Psoas muscle (tissue), 8 donors: ENCODE data around the gene COL4A1. TPM values are rescaled to one million over a fixed set of nuclear protein-coding genes. Genes with fewer than 3 reads are reported as not detected.

ENCODE experiments used
- ATAC-seq, 4 donors: fragments of 200-7000 bp; cut with Tn5 transposase; one replicate each; pipeline ENCODE4 v1.9.1; 2020; ENCODE audit warnings: moderate library complexity in 3 of 4, mild to moderate bottlenecking in 2 of 4
- DNase-seq, 2 donors: peaks; one replicate each; pipeline ENCODE4 v3.0.0-alpha.2; 2020
- H3K27ac ChIP-seq: fragments of 200-600 bp; one replicate; pipeline ENCODE4 v1.8.0; 2022
- H3K27me3 ChIP-seq, 3 donors: fragments of 200-600 bp in 1 of 3; one replicate each; pipeline versions ENCODE4 v1.6.1 to v1.8.0; 2013 to 2022; ENCODE audit warnings: low read length in 2 of 3, mild to moderate bottlenecking in 2 of 3, moderate library complexity in 1 of 3; ENCODE audit not compliant: insufficient read depth in 3 of 3
- H3K36me3 ChIP-seq, 2 donors: fragments of 200-600 bp in 1 of 2; one replicate each; pipeline versions ENCODE4 v1.6.1 to v1.8.0; 2013 to 2022; ENCODE audit warnings: low read depth in 1 of 2, mild to moderate bottlenecking in 1 of 2, moderate library complexity in 1 of 2; ENCODE audit not compliant: insufficient read depth in 1 of 2
- H3K4me1 ChIP-seq: fragments of 200-600 bp; one replicate; pipeline ENCODE4 v1.8.0; 2022
- H3K4me3 ChIP-seq: fragments of 200-600 bp; one replicate; pipeline ENCODE4 v1.8.0; 2022; ENCODE audit warnings: mild to moderate bottlenecking
- H3K9me3 ChIP-seq: fragments of 200-600 bp; one replicate; pipeline ENCODE4 v1.8.0; 2022
- WGBS, 3 donors: extraction: QIAGEN DNeasy Blood & Tissue Kit; methylation state at CpG; one replicate each; pipeline versions ENCODE4 v1.1.6 to v1.1.7; 2013; 5-methylcytosine and 5-hydroxymethylcytosine counted together
- intact Hi-C, 2 donors: fragments of 100-400 bp; cut with DNase I; formaldehyde crosslinking; loops; one replicate each; pipeline versions ENCODE4 v1.11.0 to v1.14.2; 2022
- polyA plus RNA-seq, 3 donors: library from polyadenylated mRNA; stranded (reverse); fragments of 200-250 nt; gene quantifications; one replicate each; pipeline ENCODE4 v1.2.3, GENCODE V29; 2013
- total RNA-seq, 4 donors: library from RNA; stranded (reverse); fragmentation: NEBNext Ultra II Directional in 2 of 4; extraction: Animal tissue kit (Norgen Biotek cat#: 25700) in 2 of 4; gene quantifications; one replicate each; pipeline versions ENCODE4 v1.2.1 to v1.2.4, GENCODE V29; 2021 to 2023
- TF ChIP-seq, protein P1 (sequence below): fragments of 200-600 bp; IDR thresholded peaks from one replicate; pipeline ENCODE4 v1.8.0; 2022; ENCODE audit warnings: antibody characterized with exemption
- donor health status: healthy with polysubstance abuse.
- donor health status: DM: no; HTN: no; CAD: no; lungs with moderate emphysema.
- donor health status: Bipolar disorder and iron deficiency.
- donor health status: healthy.
- donor health status: DM: yes; HTN: yes; CAD: no.
- donor health status: DM: no; HTN: no; CAD: no.
- donor health status: DM: no; HTN: no; CAD: no.
- donor health status: DM: yes; HTN: yes; CAD: no.

COL4A1 gene
- total and polyA plus RNA-seq, 7 donors, result 39.0 to 127 (median 97.0) TPM

DNA sequence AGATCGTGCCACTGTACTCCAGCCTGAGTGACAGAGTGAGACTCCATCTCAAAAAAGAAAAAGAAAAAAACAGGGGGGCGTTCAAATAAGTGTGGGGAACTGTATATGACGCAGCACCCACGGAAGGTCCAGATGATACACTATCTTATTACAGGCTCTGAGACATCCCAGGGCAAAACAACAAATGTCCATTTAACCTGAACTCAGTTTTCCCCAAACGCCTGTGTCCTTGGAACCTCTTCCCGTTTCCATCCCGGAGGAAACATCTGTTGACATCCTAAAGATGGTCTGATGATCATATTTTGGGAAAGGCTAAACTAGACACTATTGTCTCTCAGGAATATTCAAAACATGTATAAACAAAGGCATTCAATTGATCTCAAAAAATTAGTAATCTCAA, 72.4 kb downstream of the COL4A1 start:
- Histone ChIP-seq H3K36me3 (no peaks in the 10 kb centered on the region), H3K9me3 (no peaks in the 10 kb centered on the region), H3K27ac (peak overlapping the region; percentile 75), H3K27me3 (peaks cover 0 to 35% (median 0%) of the 10 kb centered on the region in 3 donors), H3K4me1 (peaks cover 23% of the 10 kb centered on the region), H3K4me3 (no peak overlapping the region)
- TF ChIP-seq, protein P1, sequence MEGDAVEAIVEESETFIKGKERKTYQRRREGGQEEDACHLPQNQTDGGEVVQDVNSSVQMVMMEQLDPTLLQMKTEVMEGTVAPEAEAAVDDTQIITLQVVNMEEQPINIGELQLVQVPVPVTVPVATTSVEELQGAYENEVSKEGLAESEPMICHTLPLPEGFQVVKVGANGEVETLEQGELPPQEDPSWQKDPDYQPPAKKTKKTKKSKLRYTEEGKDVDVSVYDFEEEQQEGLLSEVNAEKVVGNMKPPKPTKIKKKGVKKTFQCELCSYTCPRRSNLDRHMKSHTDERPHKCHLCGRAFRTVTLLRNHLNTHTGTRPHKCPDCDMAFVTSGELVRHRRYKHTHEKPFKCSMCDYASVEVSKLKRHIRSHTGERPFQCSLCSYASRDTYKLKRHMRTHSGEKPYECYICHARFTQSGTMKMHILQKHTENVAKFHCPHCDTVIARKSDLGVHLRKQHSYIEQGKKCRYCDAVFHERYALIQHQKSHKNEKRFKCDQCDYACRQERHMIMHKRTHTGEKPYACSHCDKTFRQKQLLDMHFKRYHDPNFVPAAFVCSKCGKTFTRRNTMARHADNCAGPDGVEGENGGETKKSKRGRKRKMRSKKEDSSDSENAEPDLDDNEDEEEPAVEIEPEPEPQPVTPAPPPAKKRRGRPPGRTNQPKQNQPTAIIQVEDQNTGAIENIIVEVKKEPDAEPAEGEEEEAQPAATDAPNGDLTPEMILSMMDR, result no peak
- intact Hi-C loops, result no loop called here
- ATAC-seq, result no peak
- DNase-seq, result no peak
- WGBS, 3 donors, result 63 to 68% (median 64%) methylated on average over 7 of the region's 7 CpGs

DNA sequence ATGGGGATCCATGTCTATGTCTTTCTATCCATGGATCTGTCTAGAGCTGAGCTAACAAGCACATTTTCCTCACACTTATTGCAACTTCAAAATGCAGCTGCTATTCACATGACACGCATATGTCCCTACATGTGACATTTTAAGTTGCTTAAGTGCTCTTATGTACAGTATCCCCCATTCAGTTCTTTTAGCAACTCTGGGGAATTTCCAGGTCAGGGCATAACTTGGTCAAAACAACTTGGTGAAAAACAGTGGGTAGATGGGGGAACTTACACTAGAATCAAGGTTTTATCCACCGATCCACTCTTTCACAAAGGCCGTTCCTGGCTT, 73.0 kb downstream of the COL4A1 start:
- peaks cover 22% of the 10 kb centered on the region for H3K4me1 ChIP-seq
- H3K36me3 ChIP-seq, result no peaks in the 10 kb centered on the region
- H3K4me3 ChIP-seq, result no peak overlapping the region
- peaks cover 0 to 35% (median 0%) of the 10 kb centered on the region in 3 donors for H3K27me3 ChIP-seq
- ATAC-seq (no peak), DNase-seq (no peak)
- WGBS, 3 donors, result 41 to 47% (median 44%) methylated on average over 3 of the region's 3 CpGs
- H3K9me3 ChIP-seq, result no peaks in the 10 kb centered on the region
- intact Hi-C loops, result no loop called here
- TF ChIP-seq, protein P1, result no peak
- H3K27ac ChIP-seq, result peak overlapping the region; percentile 75

DNA sequence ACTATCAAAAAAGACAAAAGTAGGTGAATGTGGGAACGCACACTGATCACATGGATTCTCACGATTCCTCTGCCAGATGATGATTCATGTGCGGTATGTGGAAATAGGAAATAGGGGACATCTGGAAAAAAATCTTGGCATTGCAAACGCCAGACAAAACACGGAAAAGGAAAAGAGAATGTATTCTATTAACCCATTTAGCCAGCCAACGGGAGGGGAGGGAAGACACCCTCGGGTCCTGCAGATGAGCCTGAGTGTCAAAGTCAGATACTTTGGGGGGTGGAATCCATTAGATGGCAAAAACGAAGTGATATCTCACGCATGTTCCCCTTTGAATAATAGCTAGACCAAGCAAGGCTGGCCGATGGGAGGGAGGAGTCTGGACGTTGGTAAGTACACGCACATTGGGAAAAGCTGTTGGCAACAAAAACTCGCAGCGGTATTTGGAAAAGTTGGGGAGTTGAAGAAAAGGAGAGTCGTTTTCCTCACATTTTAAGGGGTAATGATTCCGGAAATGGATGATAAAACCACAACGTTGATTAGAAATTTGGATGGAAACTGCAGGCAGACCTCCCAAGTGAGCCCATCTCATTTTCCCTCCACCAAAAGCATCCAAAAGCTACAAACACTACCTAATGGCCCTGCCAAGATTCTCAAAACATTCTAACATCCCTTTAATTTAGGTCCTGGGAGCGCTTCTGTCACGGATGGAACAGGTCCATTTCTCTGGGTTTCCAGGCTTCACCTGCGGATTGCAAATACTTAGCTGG, 73.6 kb downstream of the COL4A1 start:
- peak; percentile 26 to 67 (median 42) for ATAC-seq
- DNase-seq, result peak; percentile 63 to 74
- Histone ChIP-seq H3K27ac (peak overlapping the region; percentile 75), H3K4me3 (peak overlapping the region; percentile 38), H3K36me3 (no peaks in the 10 kb centered on the region), H3K4me1 (peaks cover 23% of the 10 kb centered on the region), H3K9me3 (no peaks in the 10 kb centered on the region), H3K27me3 (peaks cover 0 to 35% (median 0%) of the 10 kb centered on the region in 3 donors)
- WGBS, 3 donors, result 10 to 21% (median 16%) methylated on average over 20 of the region's 20 CpGs
- TF ChIP-seq, protein P1, result no peak
- intact Hi-C loops, result no loop called here

DNA sequence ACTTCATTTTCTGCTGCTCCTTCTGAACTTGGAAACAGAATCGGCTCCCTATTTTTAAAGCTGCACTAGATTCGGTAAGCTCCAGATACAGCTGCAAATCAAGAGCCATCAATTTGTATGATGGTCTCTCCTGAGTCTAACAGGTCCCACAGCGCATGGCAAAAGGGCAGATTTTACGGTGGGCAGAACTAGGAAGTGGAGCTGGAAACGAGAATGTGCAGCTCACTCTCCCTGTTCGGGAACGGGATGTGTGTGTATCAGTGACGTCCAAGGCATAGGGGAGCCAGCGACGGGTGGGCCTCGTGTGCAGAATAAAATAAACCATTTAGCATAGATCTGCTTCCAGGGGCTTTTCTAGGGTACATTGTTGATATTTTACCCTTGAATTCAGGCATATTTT, 74.2 kb downstream of the COL4A1 start:
- Histone ChIP-seq H3K27ac (peak overlapping the region; percentile 75), H3K27me3 (peaks cover 0 to 35% (median 0%) of the 10 kb centered on the region in 3 donors), H3K4me3 (peak overlapping the region; percentile 38), H3K9me3 (no peaks in the 10 kb centered on the region), H3K36me3 (no peaks in the 10 kb centered on the region), H3K4me1 (peaks cover 26% of the 10 kb centered on the region)
- ATAC-seq (peak; percentile 20 to 58 (median 52)), DNase-seq (peak in 1 of 2 donors; percentile 58)
- TF ChIP-seq, protein P1, result no peak
- WGBS, 3 donors, result 4 to 7% (median 7%) methylated on average over 11 of the region's 11 CpGs
- intact Hi-C loops, result no loop called here
